Loucy (cell line): Measurements from ENCODE around the gene TTLL5.

ENCODE experiments used
- EZH2phosphoT487 ChIP-seq: fragments of 200-600 bp; IDR thresholded peaks from 2 replicates; pipeline ENCODE4 v1.6.1; 2018; ENCODE audit warnings: antibody characterized with exemption, mild to moderate bottlenecking, moderate library complexity, borderline replicate concordance
- TF ChIP-seq, protein P1 (sequence below): fragments of 200-600 bp; sonication (generic); conservative IDR thresholded peaks from 2 replicates; pipeline ENCODE4 v1.5.1; 2014; ENCODE audit warnings: mild to moderate bottlenecking, antibody characterized with exemption, low read length

DNA sequence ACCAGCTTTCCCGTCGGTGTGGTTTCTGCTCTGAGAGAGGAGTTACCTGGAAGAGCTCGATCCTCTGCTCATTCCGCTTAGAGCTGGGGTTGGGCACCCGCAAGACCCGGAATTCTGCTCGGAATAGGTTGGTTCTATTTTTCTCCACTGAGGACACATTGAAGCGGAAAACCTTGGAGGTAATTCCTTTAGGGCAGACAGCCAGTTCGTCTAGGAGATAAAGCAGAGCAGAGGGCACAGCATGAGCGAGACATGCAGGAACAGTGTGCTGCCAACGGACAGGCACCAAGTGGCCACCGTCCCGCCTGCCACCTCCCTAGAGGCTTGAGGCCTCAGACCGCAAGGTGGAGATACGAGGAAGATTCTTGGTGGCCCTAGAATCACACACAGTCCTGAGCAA lies 310.5 kb downstream of the TTLL5 start:
- TF ChIP-seq, protein P1, sequence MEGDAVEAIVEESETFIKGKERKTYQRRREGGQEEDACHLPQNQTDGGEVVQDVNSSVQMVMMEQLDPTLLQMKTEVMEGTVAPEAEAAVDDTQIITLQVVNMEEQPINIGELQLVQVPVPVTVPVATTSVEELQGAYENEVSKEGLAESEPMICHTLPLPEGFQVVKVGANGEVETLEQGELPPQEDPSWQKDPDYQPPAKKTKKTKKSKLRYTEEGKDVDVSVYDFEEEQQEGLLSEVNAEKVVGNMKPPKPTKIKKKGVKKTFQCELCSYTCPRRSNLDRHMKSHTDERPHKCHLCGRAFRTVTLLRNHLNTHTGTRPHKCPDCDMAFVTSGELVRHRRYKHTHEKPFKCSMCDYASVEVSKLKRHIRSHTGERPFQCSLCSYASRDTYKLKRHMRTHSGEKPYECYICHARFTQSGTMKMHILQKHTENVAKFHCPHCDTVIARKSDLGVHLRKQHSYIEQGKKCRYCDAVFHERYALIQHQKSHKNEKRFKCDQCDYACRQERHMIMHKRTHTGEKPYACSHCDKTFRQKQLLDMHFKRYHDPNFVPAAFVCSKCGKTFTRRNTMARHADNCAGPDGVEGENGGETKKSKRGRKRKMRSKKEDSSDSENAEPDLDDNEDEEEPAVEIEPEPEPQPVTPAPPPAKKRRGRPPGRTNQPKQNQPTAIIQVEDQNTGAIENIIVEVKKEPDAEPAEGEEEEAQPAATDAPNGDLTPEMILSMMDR: no peak
- no peak for TF ChIP-seq EZH2phosphoT487
